ENCODE results near the gene KANSL1L.
"Not testable (repeated sequence)": the region's sequence is repeated elsewhere in the genome, so short reads cannot be mapped to it uniquely, and the experiment has no call there.

KANSL1L gene

GRCh38 chr2:210177115-210177514, 5.9 kb upstream of the KANSL1L start:
- not testable (repeated sequence) for DNase-seq (ENCODE audit: low read depth)

GRCh38 chr2:210174086-210174485, 2.9 kb upstream of the KANSL1L start:
- no peak for DNase-seq (ENCODE audit: low read depth)

GRCh38 chr2:210172219-210172575, 988 bp upstream of the KANSL1L start:
- DNase-seq (ENCODE audit: low read depth), result no peak

- DNase-seq (ENCODE audit: low read depth), result peak; percentile 92
Observed at GRCh38 chr2:210170446-210171303, 534 bp downstream of the KANSL1L start.

GRCh38 chr2:210170196-210170445, 1.1 kb downstream of the KANSL1L start:
- DNase-seq (ENCODE audit: low read depth), result no peak

- DNase-seq (ENCODE audit: low read depth), result peak; percentile 92
Observed at GRCh38 chr2:210169516-210170195, 1.6 kb downstream of the KANSL1L start.

GRCh38 chr2:210167227-210167626, 4.0 kb downstream of the KANSL1L start:
- peak; percentile 29 for DNase-seq (ENCODE audit: low read depth)

GRCh38 chr2:210162466-210163124, 8.6 kb downstream of the KANSL1L start:
- DNase-seq (ENCODE audit: low read depth), result no peak

GRCh38 chr2:210159059-210159458, 12.2 kb downstream of the KANSL1L start:
- no peak for DNase-seq (ENCODE audit: low read depth)

- DNase-seq (ENCODE audit: low read depth), result peak; percentile 3
Observed at GRCh38 chr2:210158236-210158635, 13.0 kb downstream of the KANSL1L start.

- DNase-seq (ENCODE audit: low read depth), result no peak
Observed at GRCh38 chr2:210157526-210157925, 13.7 kb downstream of the KANSL1L start.

GRCh38 chr2:210147614-210148013, 23.6 kb downstream of the KANSL1L start:
- DNase-seq (ENCODE audit: low read depth), result no peak

GRCh38 chr2:210132239-210132638, 39.0 kb downstream of the KANSL1L start:
- no peak for DNase-seq (ENCODE audit: low read depth)

GRCh38 chr2:210128961-210129360, 42.2 kb downstream of the KANSL1L start:
- no peak for DNase-seq (ENCODE audit: low read depth)

GRCh38 chr2:210113614-210114235, 57.5 kb downstream of the KANSL1L start:
- no peak for DNase-seq (ENCODE audit: low read depth)

- DNase-seq (ENCODE audit: low read depth), result no peak
Observed at GRCh38 chr2:210112871-210113270, 58.3 kb downstream of the KANSL1L start.

- DNase-seq (ENCODE audit: low read depth), result no peak
Observed at GRCh38 chr2:210099940-210100339, 71.3 kb downstream of the KANSL1L start.

- DNase-seq (ENCODE audit: low read depth), result no peak
Observed at GRCh38 chr2:210094787-210095186, 76.4 kb downstream of the KANSL1L start.

- DNase-seq (ENCODE audit: low read depth), result no peak
Observed at GRCh38 chr2:210092791-210093190, 78.4 kb downstream of the KANSL1L start.

GRCh38 chr2:210086930-210087329, 84.3 kb downstream of the KANSL1L start:
- no peak for DNase-seq (ENCODE audit: low read depth)

GRCh38 chr2:210086292-210086691, 84.9 kb downstream of the KANSL1L start:
- DNase-seq (ENCODE audit: low read depth), result peak; percentile 16

GRCh38 chr2:210072922-210073509, 98.2 kb downstream of the KANSL1L start:
- peak; percentile 54 for DNase-seq (ENCODE audit: low read depth)
